GM19239 (cell line): ENCODE measurements around the gene ARMS2.

Source experiments
- DNase-seq: peaks from one replicate; pipeline ENCODE4 v3.0.0; 2011; ENCODE audit warnings: low spot score; ENCODE audit not compliant: insufficient read length
- FAIRE-seq: peaks from 2 replicates; lab custom pipeline; 2011; peaks lifted over from hg19 to GRCh38; lab: Jason Lieb, UNC

Gene ARMS2

DNA sequence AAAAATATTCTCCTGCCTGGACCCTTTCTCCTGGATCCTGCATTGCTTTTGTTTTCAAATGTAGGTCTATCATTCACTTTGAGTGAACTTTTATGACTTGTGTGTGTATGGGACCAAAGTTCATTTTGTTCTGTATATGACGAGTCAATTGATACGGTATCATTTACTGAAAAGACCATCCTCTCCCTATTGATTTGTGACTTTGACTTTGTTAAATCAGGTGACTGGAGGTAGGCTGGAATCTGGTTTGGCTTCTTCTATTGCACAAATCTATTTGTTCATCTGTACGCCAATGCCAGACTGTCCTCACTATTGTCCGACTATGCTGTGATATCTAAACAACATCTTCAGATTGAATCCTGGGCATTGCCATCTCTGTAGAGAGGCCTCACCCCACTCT lies 5.3 kb upstream of the ARMS2 start:
- DNase-seq = no peak
- FAIRE-seq = no peak

DNA sequence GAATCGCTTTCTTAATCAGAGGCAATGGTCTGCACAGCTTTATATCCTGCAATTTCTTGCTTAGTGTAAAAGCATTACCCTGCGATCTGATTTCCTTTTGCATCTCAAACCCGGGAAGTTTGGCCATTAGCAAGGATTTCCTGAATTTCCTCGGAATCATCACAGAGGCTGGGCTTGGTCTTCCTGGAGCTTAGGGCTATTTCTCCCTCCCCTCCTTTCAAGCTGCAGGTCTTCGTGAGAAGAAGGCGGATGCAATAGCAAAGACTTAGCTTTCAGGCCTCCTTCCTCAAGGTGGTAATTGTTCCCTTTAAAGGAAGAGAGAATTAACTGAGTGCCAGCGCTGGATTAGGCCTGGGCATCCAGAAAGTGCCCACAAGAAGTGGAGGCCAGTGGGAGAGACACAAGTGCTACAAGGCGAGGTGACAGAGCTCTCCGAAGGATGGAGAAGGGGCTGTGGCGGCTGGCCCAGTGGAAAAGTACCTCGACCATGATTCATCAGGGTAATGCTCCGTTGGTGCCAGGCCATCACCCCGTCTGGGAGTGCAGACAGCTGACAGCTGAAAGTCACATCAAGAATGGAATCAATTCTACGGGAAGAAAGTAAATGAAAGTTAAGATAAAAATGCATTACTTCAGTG lies 4.0 kb upstream of the ARMS2 start:
- no peak for FAIRE-seq
- no peak for DNase-seq

DNA sequence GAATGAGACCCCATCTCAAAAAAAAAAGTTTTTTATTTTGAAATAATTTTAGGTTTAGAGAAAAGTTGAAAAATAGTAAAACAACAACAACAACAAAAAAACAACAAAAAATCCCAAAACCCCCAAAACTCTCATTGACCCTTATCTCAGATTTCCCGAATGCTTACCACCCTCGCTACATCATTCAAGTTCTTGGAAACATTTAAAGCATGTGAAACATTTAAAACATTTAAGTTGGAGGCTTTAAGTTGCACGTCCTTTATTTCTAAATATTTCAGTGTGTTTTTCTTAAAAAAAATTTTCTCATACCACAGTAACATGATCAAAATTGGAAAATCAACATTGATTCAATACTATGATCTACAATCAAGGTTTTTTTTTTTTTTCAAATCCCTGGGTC lies 382 bp upstream of the ARMS2 start:
- FAIRE-seq (no peak), DNase-seq (no peak)

- no peak for DNase-seq
- FAIRE-seq = no peak
Measured at GRCh38 chr10:122455376-122456079, 1.1 kb downstream of the ARMS2 start.

DNA sequence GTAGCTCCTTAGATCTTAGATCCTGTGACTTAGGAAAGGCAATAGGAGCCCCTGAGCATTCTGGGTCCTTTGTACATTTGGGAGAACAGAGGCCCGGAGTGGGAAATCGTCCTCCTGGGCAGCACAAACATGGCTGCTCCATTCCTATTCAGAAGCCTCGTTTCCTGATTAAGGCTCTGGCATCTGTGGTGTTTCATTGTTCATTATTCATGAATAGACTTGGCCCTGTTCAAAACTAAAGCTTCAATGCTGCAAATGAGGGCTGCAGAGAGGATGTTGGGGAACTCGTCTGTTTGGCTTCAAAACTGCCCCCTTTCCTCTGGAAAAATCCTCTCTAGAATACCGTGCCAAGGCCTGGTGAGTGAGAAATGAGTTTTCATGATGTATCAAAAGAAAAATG lies 3.5 kb downstream of the ARMS2 start:
- no peak for FAIRE-seq
- DNase-seq = no peak

DNA sequence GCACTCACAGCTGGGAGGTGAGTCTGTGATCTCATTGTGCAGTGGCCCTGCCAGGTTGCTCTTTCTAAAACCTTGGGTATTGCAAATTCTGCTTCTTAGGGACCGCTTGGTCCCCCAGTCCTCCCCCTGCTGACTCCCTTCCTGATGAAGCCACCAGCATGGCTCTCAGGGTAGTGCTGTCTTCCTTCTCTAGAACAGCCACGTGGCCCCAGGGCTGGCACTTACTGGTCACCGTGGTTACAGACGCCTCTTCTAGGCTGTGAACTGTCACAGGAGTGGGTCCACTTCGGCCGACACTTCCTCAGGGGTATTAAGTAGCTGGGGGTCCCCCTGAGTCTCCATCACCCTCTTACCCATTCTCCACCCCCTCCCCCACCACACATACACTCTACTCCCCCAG lies 4.2 kb downstream of the ARMS2 start:
- FAIRE-seq (no peak), DNase-seq (no peak)

DNA sequence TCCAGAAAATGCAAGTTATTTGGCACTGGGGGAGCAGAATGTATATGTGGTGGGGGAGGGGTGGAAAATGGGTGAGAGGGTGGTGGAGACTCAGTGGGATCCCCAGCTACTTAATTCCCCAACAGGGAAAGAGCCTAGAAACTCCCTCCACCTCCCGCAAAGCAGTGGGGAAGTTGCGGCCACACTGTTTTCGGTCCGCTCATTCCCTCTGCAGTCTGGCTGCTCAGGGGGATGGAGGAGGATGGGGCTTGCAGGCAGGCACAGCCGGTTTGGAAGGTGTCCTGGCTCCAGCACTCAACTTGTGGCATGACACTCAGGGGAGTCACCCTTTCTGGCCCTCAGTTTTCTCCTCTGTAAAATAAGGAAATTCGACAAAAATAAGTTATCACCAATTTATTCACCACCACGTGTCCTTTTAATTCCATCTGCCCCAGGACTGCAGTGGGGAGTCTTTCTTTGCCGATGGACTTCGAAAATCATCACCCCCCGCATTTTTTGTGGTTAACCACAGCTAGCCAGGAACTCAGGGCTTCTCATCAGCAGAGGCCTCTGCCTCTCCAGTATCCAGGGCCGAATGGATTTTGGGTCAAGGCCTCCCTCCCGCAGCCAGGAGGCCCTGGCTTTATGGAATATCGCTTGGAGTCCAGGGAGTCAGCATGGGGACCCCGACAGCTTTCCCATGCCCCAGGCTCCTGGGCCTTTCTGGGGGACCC lies 5.3 kb downstream of the ARMS2 start:
- DNase-seq (no peak), FAIRE-seq (no peak)

DNA sequence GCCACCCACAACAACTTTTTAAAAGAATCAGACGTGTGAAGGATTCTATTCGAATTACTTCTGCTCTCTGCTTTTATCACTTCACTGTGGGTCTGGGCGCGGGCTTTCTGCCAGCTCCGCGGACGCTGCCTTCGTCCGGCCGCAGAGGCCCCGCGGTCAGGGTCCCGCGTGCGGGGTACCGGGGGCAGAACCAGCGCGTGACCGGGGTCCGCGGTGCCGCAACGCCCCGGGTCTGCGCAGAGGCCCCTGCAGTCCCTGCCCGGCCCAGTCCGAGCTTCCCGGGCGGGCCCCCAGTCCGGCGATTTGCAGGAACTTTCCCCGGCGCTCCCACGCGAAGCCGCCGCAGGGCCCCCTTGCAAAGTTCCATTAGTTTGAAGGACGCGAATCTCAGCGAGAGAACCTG lies 6.4 kb downstream of the ARMS2 start:
- no peak for DNase-seq
- FAIRE-seq = no peak

- FAIRE-seq = no peak
- DNase-seq = no peak
Measured at GRCh38 chr10:122461367-122461728, 6.9 kb downstream of the ARMS2 start, which contains the start of gene HTRA1. Gene HTRA1 (plus strand): TSS chr10:122461553. CDS start chr10:122461653, 100 bp downstream.

- FAIRE-seq = no peak
- no peak for DNase-seq
Measured at GRCh38 chr10:122461729-122462532, 7.5 kb downstream of the ARMS2 start.

GRCh38 chr10:122462533-122463465 lies 8.3 kb downstream of the ARMS2 start:
- no peak for FAIRE-seq
- no peak for DNase-seq

- no peak for DNase-seq
- no peak for FAIRE-seq
Measured at GRCh38 chr10:122463466-122464249, 9.2 kb downstream of the ARMS2 start.

GRCh38 chr10:122464250-122464510 lies 9.7 kb downstream of the ARMS2 start:
- FAIRE-seq (no peak), DNase-seq (no peak)

DNA sequence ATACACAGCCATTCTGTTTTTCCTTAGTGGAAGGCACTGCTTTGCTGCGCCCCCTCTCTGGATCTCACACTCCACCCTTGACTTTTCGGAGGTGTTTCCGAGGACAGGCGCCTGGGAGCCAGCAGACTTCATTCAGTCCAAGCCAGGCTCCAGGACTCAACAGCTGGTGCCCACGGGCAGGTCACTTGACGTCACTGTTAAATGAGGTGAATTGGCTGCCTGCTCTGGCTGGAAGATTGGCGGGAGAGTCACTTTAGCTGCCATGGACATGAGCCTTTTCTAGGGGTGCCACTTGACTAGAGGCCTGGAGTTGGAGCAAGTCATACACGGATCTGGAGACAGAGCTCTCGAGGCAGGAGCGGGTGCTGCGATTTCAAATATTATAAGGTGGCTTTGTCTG lies 10.1 kb downstream of the ARMS2 start:
- DNase-seq (no peak), FAIRE-seq (no peak)

DNA sequence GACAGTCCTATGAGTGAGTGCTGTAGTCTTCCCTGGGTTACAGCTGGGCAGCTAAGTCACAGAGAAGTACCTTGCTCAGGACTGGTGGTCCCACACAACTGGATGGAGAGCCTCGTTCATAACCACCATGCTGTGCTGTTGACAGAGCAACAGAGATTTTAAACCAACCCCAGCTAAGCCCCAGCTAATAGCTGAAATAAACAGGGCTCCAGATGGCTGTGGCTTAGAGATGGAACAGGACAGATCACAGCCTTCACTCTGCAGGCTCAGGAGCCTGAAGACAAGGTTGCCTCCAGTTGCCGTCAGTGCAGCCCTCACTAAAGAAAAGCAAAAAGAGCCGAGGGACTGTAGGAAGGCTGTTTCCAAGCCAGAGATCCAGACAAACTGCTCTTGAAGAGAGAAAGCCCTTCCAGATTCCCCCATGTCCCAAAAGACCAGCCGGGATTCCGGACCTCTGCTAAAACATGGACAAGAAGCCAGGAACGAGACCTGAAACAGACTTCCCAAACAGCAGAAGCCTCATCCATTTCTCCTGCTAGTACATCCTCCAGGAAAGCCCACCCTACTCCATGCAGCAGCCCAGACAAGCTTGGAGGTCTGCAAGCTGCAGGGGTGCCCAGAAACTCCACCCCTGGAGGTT lies 11.1 kb downstream of the ARMS2 start:
- FAIRE-seq (no peak), DNase-seq (no peak)

- FAIRE-seq (no peak), DNase-seq (no peak)
Measured at GRCh38 chr10:122466951-122467381, 12.5 kb downstream of the ARMS2 start.

DNA sequence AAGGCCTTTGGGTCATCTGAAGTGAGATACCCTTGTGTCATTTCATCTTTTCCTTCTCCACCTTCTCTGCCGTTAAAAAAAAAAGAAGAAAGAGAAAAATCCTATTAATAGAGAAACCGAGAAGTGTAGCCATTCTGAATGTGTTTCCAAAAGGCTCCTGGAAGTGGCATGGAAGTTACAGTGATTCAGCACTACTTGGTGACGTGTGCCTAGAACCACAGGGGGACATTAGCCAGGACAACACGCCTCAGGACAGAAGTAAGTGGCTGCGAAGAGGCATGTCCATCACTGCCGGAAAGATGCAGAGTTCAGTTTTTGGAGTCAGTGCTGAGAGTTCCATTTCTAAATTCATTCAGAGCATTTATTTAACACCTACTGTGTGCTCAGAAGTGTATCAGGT lies 13.2 kb downstream of the ARMS2 start:
- FAIRE-seq = no peak
- DNase-seq = no peak

GRCh38 chr10:122468307-122468925 lies 14.0 kb downstream of the ARMS2 start:
- FAIRE-seq (no peak), DNase-seq (no peak)
